Activated B cell treated with CpG ODN at 0.5 μM for 24 hours (primary cell): Measurements from ENCODE around the gene LHFPL6. TPM values are rescaled to one million over a fixed set of nuclear protein-coding genes. Genes with fewer than 3 reads are reported as not detected.

Experiments
- ATAC-seq: fragments of 200-7000 bp; cut with Tn5 transposase; one replicate; pipeline ENCODE4 v1.10.0; 2021; ENCODE audit warnings: low read depth, mild to moderate bottlenecking, moderate library complexity
- CTCF ChIA-PET: fragments of 350-600 bp; sonication (Branson Sonifier 250); formaldehyde crosslinking; loops from one replicate; lab custom pipeline; 2021; ENCODE audit warnings: antibody characterized with exemption; lab: Charles Lee
- POLR2A ChIA-PET: fragments of 350-600 bp; sonication (Branson Sonifier 250); formaldehyde crosslinking; loops from one replicate; lab custom pipeline; 2021; ENCODE audit warnings: antibody characterized with exemption; lab: Charles Lee
- DNase-seq: peaks from one replicate; pipeline ENCODE4 v3.0.0; 2022
- H3K27ac Mint-ChIP-seq: one replicate; pipeline ENCODE4 v1.8.0; 2020; ENCODE audit warnings: mixed read lengths
- H3K27me3 Mint-ChIP-seq: one replicate; pipeline ENCODE4 v1.8.0; 2021; ENCODE audit warnings: mixed read lengths
- H3K36me3 Mint-ChIP-seq: one replicate; pipeline ENCODE4 v1.8.0; 2021; ENCODE audit warnings: low read depth, mixed read lengths
- H3K4me1 Mint-ChIP-seq: one replicate; pipeline ENCODE4 v1.8.0; 2021; ENCODE audit warnings: mixed read lengths
- H3K4me3 Mint-ChIP-seq: one replicate; pipeline ENCODE4 v1.8.0; 2020; ENCODE audit warnings: mild to moderate bottlenecking, mixed read lengths
- H3K9me3 Mint-ChIP-seq: one replicate; pipeline ENCODE4 v1.8.0; 2020; ENCODE audit warnings: mixed read lengths
- intact Hi-C: fragments of 100-400 bp; cut with micrococcal nuclease; formaldehyde crosslinking; loops from one replicate; pipeline ENCODE4 v1.15.1; 2024
- total RNA-seq: library from RNA; stranded (reverse); gene quantifications from 2 replicates; pipeline ENCODE4 v1.2.3, GENCODE V29; 2022
- TF ChIP-seq, protein P1 (sequence below): fragments of 200-600 bp; IDR thresholded peaks from one replicate; pipeline ENCODE4 v1.8.0; 2022; ENCODE audit warnings: antibody characterized with exemption, mild to moderate bottlenecking

Gene LHFPL6
- total RNA-seq, 1 donor from 2014 or later = 0.13 TPM

DNA sequence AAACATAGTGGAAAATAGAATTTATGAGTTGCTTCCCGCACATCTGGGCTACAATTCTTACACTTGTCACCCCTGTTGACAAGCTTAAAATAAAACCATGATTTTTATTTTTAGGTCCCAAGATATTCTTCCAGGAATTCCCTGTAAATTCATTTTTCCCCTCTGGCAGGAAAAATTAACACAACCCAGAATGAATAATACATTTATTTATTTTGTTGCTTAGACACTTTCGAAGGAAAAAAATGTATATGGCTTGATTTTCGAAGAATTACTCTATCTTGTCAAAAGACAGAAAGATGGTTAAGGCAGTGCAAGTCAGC is 74.4 kb downstream of the LHFPL6 start:
- Mint-ChIP-seq H3K9me3 (no peaks in the 10 kb centered on the region), H3K27me3 (no peaks in the 10 kb centered on the region), H3K27ac (no peak overlapping the region), H3K4me1 (no peaks in the 10 kb centered on the region), H3K36me3 (no peaks in the 10 kb centered on the region), H3K4me3 (no peak overlapping the region)
- intact Hi-C loops = no loop called here
- TF ChIP-seq, protein P1, sequence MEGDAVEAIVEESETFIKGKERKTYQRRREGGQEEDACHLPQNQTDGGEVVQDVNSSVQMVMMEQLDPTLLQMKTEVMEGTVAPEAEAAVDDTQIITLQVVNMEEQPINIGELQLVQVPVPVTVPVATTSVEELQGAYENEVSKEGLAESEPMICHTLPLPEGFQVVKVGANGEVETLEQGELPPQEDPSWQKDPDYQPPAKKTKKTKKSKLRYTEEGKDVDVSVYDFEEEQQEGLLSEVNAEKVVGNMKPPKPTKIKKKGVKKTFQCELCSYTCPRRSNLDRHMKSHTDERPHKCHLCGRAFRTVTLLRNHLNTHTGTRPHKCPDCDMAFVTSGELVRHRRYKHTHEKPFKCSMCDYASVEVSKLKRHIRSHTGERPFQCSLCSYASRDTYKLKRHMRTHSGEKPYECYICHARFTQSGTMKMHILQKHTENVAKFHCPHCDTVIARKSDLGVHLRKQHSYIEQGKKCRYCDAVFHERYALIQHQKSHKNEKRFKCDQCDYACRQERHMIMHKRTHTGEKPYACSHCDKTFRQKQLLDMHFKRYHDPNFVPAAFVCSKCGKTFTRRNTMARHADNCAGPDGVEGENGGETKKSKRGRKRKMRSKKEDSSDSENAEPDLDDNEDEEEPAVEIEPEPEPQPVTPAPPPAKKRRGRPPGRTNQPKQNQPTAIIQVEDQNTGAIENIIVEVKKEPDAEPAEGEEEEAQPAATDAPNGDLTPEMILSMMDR = no peak
- ATAC-seq (no peak), DNase-seq (no peak)
- ChIA-PET CTCF (no interaction called here), POLR2A (no interaction called here)

- H3K36me3 Mint-ChIP-seq = no peaks in the 10 kb centered on the region
- no peak overlapping the region for H3K27ac Mint-ChIP-seq
- CTCF ChIA-PET = no interaction called here
- ATAC-seq (no peak), DNase-seq (no peak)
- TF ChIP-seq, protein P1 = no peak
- intact Hi-C loops = no loop called here
- POLR2A ChIA-PET = no interaction called here
- no peaks in the 10 kb centered on the region for H3K27me3 Mint-ChIP-seq
- H3K4me1 Mint-ChIP-seq = no peaks in the 10 kb centered on the region
- H3K4me3 Mint-ChIP-seq = no peak overlapping the region
- no peaks in the 10 kb centered on the region for H3K9me3 Mint-ChIP-seq
Observed at GRCh38 chr13:39527961-39528660, 74.9 kb downstream of the LHFPL6 start.

- POLR2A ChIA-PET = no interaction called here
- TF ChIP-seq, protein P1 = no peak
- no peaks in the 10 kb centered on the region for H3K4me1 Mint-ChIP-seq
- intact Hi-C loops = no loop called here
- H3K9me3 Mint-ChIP-seq = no peaks in the 10 kb centered on the region
- H3K36me3 Mint-ChIP-seq = no peaks in the 10 kb centered on the region
- H3K27ac Mint-ChIP-seq = no peak overlapping the region
- CTCF ChIA-PET = no interaction called here
- ATAC-seq = no peak
- DNase-seq = no peak
- H3K27me3 Mint-ChIP-seq = no peaks in the 10 kb centered on the region
- H3K4me3 Mint-ChIP-seq = no peak overlapping the region
Observed at GRCh38 chr13:39527301-39527700, 75.7 kb downstream of the LHFPL6 start.

- H3K27me3 Mint-ChIP-seq = no peaks in the 10 kb centered on the region
- H3K9me3 Mint-ChIP-seq = no peaks in the 10 kb centered on the region
- TF ChIP-seq, protein P1 = no peak
- no peak overlapping the region for H3K4me3 Mint-ChIP-seq
- POLR2A ChIA-PET = no interaction called here
- DNase-seq (no peak), ATAC-seq (no peak)
- H3K27ac Mint-ChIP-seq = no peak overlapping the region
- no peaks in the 10 kb centered on the region for H3K36me3 Mint-ChIP-seq
- H3K4me1 Mint-ChIP-seq = no peaks in the 10 kb centered on the region
- CTCF ChIA-PET = no interaction called here
- intact Hi-C loops = no loop called here
Observed at GRCh38 chr13:39526499-39526898, 76.5 kb downstream of the LHFPL6 start.

DNA sequence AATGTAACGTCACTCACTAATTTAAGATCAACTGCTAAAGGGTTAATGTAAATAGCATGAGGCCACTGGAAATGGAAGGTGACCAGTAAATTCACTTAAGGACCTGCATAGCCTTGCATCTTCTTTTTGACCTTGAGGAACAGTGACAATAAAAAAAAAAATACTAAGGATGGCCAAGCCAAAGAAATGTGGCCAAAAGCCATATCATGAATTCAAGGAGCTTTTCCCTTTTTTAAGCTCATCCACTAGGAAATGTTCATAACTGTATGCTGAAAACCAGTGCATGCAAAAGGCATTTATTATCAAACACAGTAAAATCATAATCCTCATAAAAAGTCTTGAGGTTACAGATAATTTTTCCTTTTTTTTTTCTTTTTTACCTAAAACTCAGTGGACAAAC is 77.5 kb downstream of the LHFPL6 start:
- Mint-ChIP-seq H3K27ac (no peak overlapping the region), H3K27me3 (no peaks in the 10 kb centered on the region), H3K36me3 (no peaks in the 10 kb centered on the region), H3K4me3 (no peak overlapping the region), H3K4me1 (no peaks in the 10 kb centered on the region), H3K9me3 (no peaks in the 10 kb centered on the region)
- ChIA-PET POLR2A (no interaction called here), CTCF (no interaction called here)
- TF ChIP-seq, protein P1 = no peak
- DNase-seq (no peak), ATAC-seq (no peak)
- intact Hi-C loops = no loop called here
